GM23338 (cell line): Measurements from ENCODE around the gene CEP55.

ENCODE experiments used
- CREB1 ChIP-seq: fragments of 250-450 bp; sonication (Bioruptor Pico); IDR thresholded peaks from 2 replicates; pipeline ENCODE4 v1.5.0; 2020; ENCODE audit warnings: low read depth, mild to moderate bottlenecking, moderate library complexity
- CTCF ChIP-seq, 2 experiments: fragments of 200-600 bp in 1 of 2; sonication (generic) in 1 of 2; conservative IDR thresholded peaks; 2 replicates each; pipeline versions ENCODE4 v1.5.1 to v1.6.1; 2016 to 2017; ENCODE audit warnings: antibody characterized with exemption in 2 of 2, low read depth in 2 of 2, mild to moderate bottlenecking in 2 of 2, moderate library complexity in 1 of 2
- ETS1 ChIP-seq: IDR thresholded peaks from 2 replicates; pipeline ENCODE4 v1.6.1; 2016; ENCODE audit warnings: antibody characterized with exemption
- EZH2 ChIP-seq: fragments of 200-600 bp; sonication (generic); IDR thresholded peaks from one replicate; pipeline ENCODE4 v1.8.0; 2017; ENCODE audit warnings: antibody characterized with exemption, mild to moderate bottlenecking, low read depth; ENCODE audit not compliant: unreplicated experiment
- EZH2phosphoT487 ChIP-seq: fragments of 200-600 bp; sonication (generic); IDR thresholded peaks from one replicate; pipeline ENCODE4 v1.8.1; 2018; ENCODE audit warnings: antibody characterized with exemption; ENCODE audit not compliant: unreplicated experiment
- JUNB ChIP-seq: IDR thresholded peaks from one replicate; pipeline ENCODE4 v1.6.1; 2016; ENCODE audit warnings: antibody characterized with exemption; ENCODE audit not compliant: unreplicated experiment
- NANOG ChIP-seq: IDR thresholded peaks from 2 replicates; pipeline ENCODE4 v1.6.1; 2016; ENCODE audit warnings: antibody characterized with exemption, borderline replicate concordance
- POLR2AphosphoS5 ChIP-seq: IDR thresholded peaks from 2 replicates; pipeline ENCODE4 v1.6.1; 2016; ENCODE audit warnings: antibody characterized with exemption, low read depth
- REST ChIP-seq: IDR thresholded peaks from one replicate; pipeline ENCODE4 v1.6.1; 2018; ENCODE audit warnings: antibody characterized with exemption; ENCODE audit not compliant: unreplicated experiment
- STAT1 ChIP-seq: IDR thresholded peaks from one replicate; pipeline ENCODE4 v1.6.1; 2016; ENCODE audit warnings: antibody characterized with exemption; ENCODE audit not compliant: unreplicated experiment
- ZNF114 ChIP-seq: fragments of 250-450 bp; sonication (Bioruptor Pico); IDR thresholded peaks from 2 replicates; pipeline ENCODE4 v1.5.0; 2020; ENCODE audit warnings: mild to moderate bottlenecking, moderate library complexity
- ZNF462 ChIP-seq: fragments of 250-450 bp; sonication (Bioruptor Pico); IDR thresholded peaks from 2 replicates; pipeline ENCODE4 v1.5.0; 2020; ENCODE audit warnings: mild to moderate bottlenecking, moderate library complexity

GRCh38 chr10:93505075-93505474, 8.7 kb downstream of the CEP55 start:
- TF ChIP-seq REST (no peak), CTCF (conservative IDR thresholded peaks at IDR 0.05; ENCODE audit: low read depth in 2 of 2) (no peak), POLR2AphosphoS5 (no peak), EZH2 (no peak), JUNB (no peak), ETS1 (no peak), NANOG (no peak), CREB1 (CRISPR knock-in tag) (no peak), EZH2phosphoT487 (no peak), ZNF114 (CRISPR knock-in tag) (no peak), STAT1 (no peak), ZNF462 (CRISPR knock-in tag) (no peak)
